GM23338 (cell line): ENCODE results near the gene AATF. TPM values are rescaled to one million over a fixed set of nuclear protein-coding genes. Genes with fewer than 3 reads are reported as not detected.

ENCODE experiments used
- ATAC-seq: fragments of 200-7000 bp; cut with Tn5 transposase; 3 replicates; pipeline ENCODE4 v1.9.1; 2020
- DNase-seq: peaks from one replicate; pipeline ENCODE4 v3.0.0-alpha.2; 2015; ENCODE audit warnings: low spot score
- H2AFZ ChIP-seq: fragments of 200-600 bp; sonication (generic); 2 replicates; pipeline ENCODE4 v1.8.0; 2016; ENCODE audit warnings: antibody characterized with exemption, mild to moderate bottlenecking, moderate library complexity
- H3F3A ChIP-seq: fragments of 200-600 bp; sonication (generic); replicated peaks from 2 replicates; pipeline ENCODE4 v1.8.0; 2017; ENCODE audit warnings: antibody characterized with exemption, mixed run types, low read depth
- H3K27ac ChIP-seq: fragments of 200-600 bp; sonication (generic); 2 replicates; pipeline ENCODE4 v1.6.1; 2016; ENCODE audit warnings: low read depth
- H3K27me3 ChIP-seq: fragments of 200-600 bp; sonication (generic); 2 replicates; pipeline ENCODE4 v1.8.0; 2016; ENCODE audit warnings: mild to moderate bottlenecking, mixed run types, moderate library complexity; ENCODE audit not compliant: insufficient read depth
- H3K36me3 ChIP-seq: fragments of 200-600 bp; sonication (generic); 2 replicates; pipeline ENCODE4 v1.8.0; 2016; ENCODE audit warnings: mild to moderate bottlenecking; ENCODE audit not compliant: insufficient read depth
- H3K4me1 ChIP-seq: fragments of 200-600 bp; sonication (generic); 2 replicates; pipeline ENCODE4 v1.8.0; 2016; ENCODE audit warnings: mild to moderate bottlenecking, moderate library complexity; ENCODE audit not compliant: insufficient read depth
- H3K4me2 ChIP-seq: fragments of 200-600 bp; sonication (generic); 2 replicates; pipeline ENCODE4 v1.7.1; 2017; ENCODE audit warnings: mixed run types
- H3K4me3 ChIP-seq: fragments of 200-600 bp; sonication (generic); 2 replicates; pipeline ENCODE4 v1.6.1; 2016; ENCODE audit warnings: mixed run types
- H3K79me2 ChIP-seq: fragments of 200-600 bp; sonication (generic); replicated peaks from 2 replicates; pipeline ENCODE4 v1.8.0; 2017; ENCODE audit warnings: mild to moderate bottlenecking; ENCODE audit not compliant: insufficient read depth
- H3K9me2 ChIP-seq: fragments of 200-600 bp; sonication (generic); 2 replicates; pipeline ENCODE4 v1.8.0; 2017; ENCODE audit not compliant: insufficient read depth
- H4K20me1 ChIP-seq: fragments of 200-600 bp; sonication (generic); replicated peaks from 2 replicates; pipeline ENCODE4 v1.8.0; 2017; ENCODE audit warnings: mild to moderate bottlenecking; ENCODE audit not compliant: insufficient read depth
- H3K27ac Mint-ChIP-seq: 2 replicates; pipeline ENCODE4 v1.8.0; 2020; ENCODE audit warnings: inconsistent platforms, mild to moderate bottlenecking, moderate library complexity, mixed read lengths
- H3K27me3 Mint-ChIP-seq: 3 replicates; pipeline ENCODE4 v1.8.0; 2022; ENCODE audit warnings: low read depth, mild to moderate bottlenecking, moderate library complexity, mixed read lengths, inconsistent platforms; ENCODE audit not compliant: insufficient read depth, poor library complexity
- H3K36me3 Mint-ChIP-seq: 3 replicates; pipeline ENCODE4 v1.8.0; 2021; ENCODE audit warnings: low read depth, mild to moderate bottlenecking, inconsistent platforms, moderate library complexity, mixed read lengths
- H3K4me1 Mint-ChIP-seq: 3 replicates; pipeline ENCODE4 v1.8.0; 2020; ENCODE audit warnings: mild to moderate bottlenecking, inconsistent platforms, mixed read lengths
- H3K4me3 Mint-ChIP-seq: 3 replicates; pipeline ENCODE4 v1.8.0; 2021; ENCODE audit warnings: moderate library complexity, mild to moderate bottlenecking, inconsistent platforms, mixed read lengths
- H3K9me3 Mint-ChIP-seq: 3 replicates; pipeline ENCODE4 v1.8.0; 2020; ENCODE audit warnings: moderate library complexity, mild to moderate bottlenecking, inconsistent platforms, mixed read lengths
- ETS1 ChIP-seq: IDR thresholded peaks from 2 replicates; pipeline ENCODE4 v1.6.1; 2016; ENCODE audit warnings: antibody characterized with exemption
- EZH2 ChIP-seq: fragments of 200-600 bp; sonication (generic); IDR thresholded peaks from one replicate; pipeline ENCODE4 v1.8.0; 2017; ENCODE audit warnings: antibody characterized with exemption, mild to moderate bottlenecking, low read depth; ENCODE audit not compliant: unreplicated experiment
- EZH2phosphoT487 ChIP-seq: fragments of 200-600 bp; sonication (generic); IDR thresholded peaks from one replicate; pipeline ENCODE4 v1.8.1; 2018; ENCODE audit warnings: antibody characterized with exemption; ENCODE audit not compliant: unreplicated experiment
- JUNB ChIP-seq: IDR thresholded peaks from one replicate; pipeline ENCODE4 v1.6.1; 2016; ENCODE audit warnings: antibody characterized with exemption; ENCODE audit not compliant: unreplicated experiment
- REST ChIP-seq: IDR thresholded peaks from one replicate; pipeline ENCODE4 v1.6.1; 2018; ENCODE audit warnings: antibody characterized with exemption; ENCODE audit not compliant: unreplicated experiment
- STAT1 ChIP-seq: IDR thresholded peaks from one replicate; pipeline ENCODE4 v1.6.1; 2016; ENCODE audit warnings: antibody characterized with exemption; ENCODE audit not compliant: unreplicated experiment
- ZNF331 ChIP-seq: fragments of 250-450 bp; sonication (Bioruptor Pico); IDR thresholded peaks from 2 replicates; pipeline ENCODE4 v1.5.0; 2020; ENCODE audit warnings: low read depth, mild to moderate bottlenecking, moderate library complexity
- ZNF462 ChIP-seq: fragments of 250-450 bp; sonication (Bioruptor Pico); IDR thresholded peaks from 2 replicates; pipeline ENCODE4 v1.5.0; 2020; ENCODE audit warnings: mild to moderate bottlenecking, moderate library complexity
- polyA plus RNA-seq: library from polyadenylated mRNA; unstranded; fragments of >200 nt; fragmentation: Nextera tagmentation; extraction: Ambion mirVana; gene quantifications from 2 replicates; pipeline ENCODE4 v1.2.1, GENCODE V29; 2016
- total RNA-seq: library from RNA; depleted of rRNA; stranded (reverse); fragments of >200 nt; shearing (Covaris generic); gene quantifications from 2 replicates; pipeline ENCODE4 v1.2.3, GENCODE V29; 2014

Gene AATF
- total and polyA plus RNA-seq, 2 experiments from 2014 or later, result 40.2 to 71.2 TPM

- TF ChIP-seq ZNF462 (CRISPR knock-in tag) (no peak), EZH2phosphoT487 (no peak), ZNF331 (CRISPR knock-in tag) (no peak)
Observed at GRCh38 chr17:37037590-37038155, 88.9 kb downstream of the AATF start (continued).

- Histone ChIP-seq H3K4me1 (peaks cover 18% of the 10 kb centered on the region; the same call in 1 of the 2 replicates), H3K27me3 (no peaks in the 10 kb centered on the region), H3K4me3 (no peak overlapping the region), H3K79me2 (no peaks in the 10 kb centered on the region), H3F3A (no peaks in the 10 kb centered on the region), H3K36me3 (no peaks in the 10 kb centered on the region), H4K20me1 (peaks cover 2% of the 10 kb centered on the region; the same call in 1 of the 2 replicates), H3K4me2 (no peak overlapping the region), H3K27ac (peak overlapping the region; percentile 34), H3K9me2 (no peaks in the 10 kb centered on the region), H2AFZ (no peak overlapping the region)
- peaks cover 8% of the 10 kb centered on the region for H3K36me3 Mint-ChIP-seq
- no peak overlapping the region for H3K4me3 Mint-ChIP-seq
- ATAC-seq (no peak), DNase-seq (no peak)
- no peaks in the 10 kb centered on the region for H3K9me3 Mint-ChIP-seq
- peaks cover 17% of the 10 kb centered on the region for H3K4me1 Mint-ChIP-seq
- H3K27me3 Mint-ChIP-seq, result peaks cover 4% of the 10 kb centered on the region
- no peak overlapping the region for H3K27ac Mint-ChIP-seq
- TF ChIP-seq STAT1 (no peak), EZH2 (no peak), ZNF331 (CRISPR knock-in tag) (no peak), JUNB (no peak), REST (no peak), ETS1 (no peak)
Observed at GRCh38 chr17:37039269-37039668, 90.5 kb downstream of the AATF start.
